HEK293 (cell line): ENCODE results near the gene CANX.

Experiments
- CTCF ChIA-PET: fragments of 350-600 bp; formaldehyde crosslinking; extraction: SDS; loops from one replicate; lab custom pipeline; 2021; ENCODE audit warnings: antibody characterized with exemption; lab: Yijun Ruan, JAX
- POLR2A ChIA-PET: fragments of 300-600 bp; formaldehyde crosslinking; extraction: SDS; loops from one replicate; lab custom pipeline; 2020; ENCODE audit warnings: antibody characterized with exemption, inconsistent platforms; lab: Yijun Ruan, JAX
- H3K27ac ChIP-seq: fragments of 200-500 bp; sonication (Bioruptor generic); 2 replicates; pipeline ENCODE4 v1.5.1; 2014; ENCODE audit warnings: low read depth, low read length, control low read depth, inconsistent platforms; ENCODE audit errors: extremely low read depth
- H3K36me3 ChIP-seq, 2 experiments: fragments of 200-500 bp in 1 of 2; sonication (Bioruptor generic) in 1 of 2; 1 replicate in 1 of 2; 2 replicates in 1 of 2; pipeline ENCODE4 v1.5.1; 2014 to 2017; ENCODE audit warnings: inconsistent platforms in 2 of 2, low read length in 2 of 2; ENCODE audit not compliant: control insufficient read depth in 2 of 2, insufficient read depth in 1 of 2
- H3K4me1 ChIP-seq: fragments of 200-500 bp; sonication (Bioruptor generic); 2 replicates; pipeline ENCODE4 v1.5.1; 2014; ENCODE audit warnings: mild to moderate bottlenecking, low read length, inconsistent platforms; ENCODE audit not compliant: control insufficient read depth, insufficient read depth
- H3K4me3 ChIP-seq: 2 replicates; pipeline ENCODE4 v1.5.1; 2011; ENCODE audit warnings: low read depth, mild to moderate bottlenecking, control low read depth, low read length, moderate library complexity
- H3K9me3 ChIP-seq: fragments of 200-500 bp; sonication (Bioruptor generic); 2 replicates; pipeline ENCODE4 v1.5.1; 2014; ENCODE audit warnings: low read depth, low read length, inconsistent platforms; ENCODE audit not compliant: control insufficient read depth, insufficient read depth
- GLIS2 ChIP-seq: fragments of 450-650 bp; formaldehyde crosslinking; IDR thresholded peaks from 2 replicates; pipeline ENCODE4 v1.5.1; 2016; ENCODE audit warnings: missing biosample characterization, missing genetic modification characterization
- IKZF3 ChIP-seq: fragments of 450-650 bp; IDR thresholded peaks from 2 replicates; pipeline ENCODE4 v1.5.0; 2018; ENCODE audit warnings: missing biosample characterization, mild to moderate bottlenecking, missing genetic modification characterization, moderate library complexity
- MYNN ChIP-seq: fragments of 450-650 bp; formaldehyde crosslinking; IDR thresholded peaks from 2 replicates; pipeline ENCODE4 v1.5.1; 2016; ENCODE audit warnings: missing biosample characterization, missing genetic modification characterization, borderline replicate concordance
- WT1 ChIP-seq: fragments of 450-650 bp; formaldehyde crosslinking; IDR thresholded peaks from 2 replicates; pipeline ENCODE4 v1.5.1; 2016; ENCODE audit warnings: missing biosample characterization, missing genetic modification characterization
- ZFHX2 ChIP-seq: fragments of 450-650 bp; formaldehyde crosslinking; conservative IDR thresholded peaks from 2 replicates; pipeline ENCODE4 v1.5.1; 2016; ENCODE audit warnings: missing biosample characterization, missing genetic modification characterization
- ZIC2 ChIP-seq: fragments of 450-650 bp; formaldehyde crosslinking; IDR thresholded peaks from 2 replicates; pipeline ENCODE4 v1.5.1; 2016; ENCODE audit warnings: missing biosample characterization, missing genetic modification characterization
- ZNF112 ChIP-seq: fragments of 450-650 bp; formaldehyde crosslinking; IDR thresholded peaks from 2 replicates; pipeline ENCODE4 v1.5.0; 2017; ENCODE audit warnings: missing biosample characterization, missing genetic modification characterization
- ZNF132 ChIP-seq: fragments of 450-650 bp; formaldehyde crosslinking; IDR thresholded peaks from 2 replicates; pipeline ENCODE4 v1.5.1; 2017; ENCODE audit warnings: missing biosample characterization, missing genetic modification characterization, borderline replicate concordance
- ZNF184 ChIP-seq: fragments of 450-650 bp; IDR thresholded peaks from 2 replicates; pipeline ENCODE4 v1.5.1; 2018; ENCODE audit warnings: missing biosample characterization, mild to moderate bottlenecking, missing genetic modification characterization
- ZNF23 ChIP-seq: fragments of 450-650 bp; formaldehyde crosslinking; IDR thresholded peaks from 2 replicates; pipeline ENCODE4 v1.5.1; 2016; ENCODE audit warnings: missing biosample characterization, missing genetic modification characterization, borderline replicate concordance
- ZNF274 ChIP-seq, 2 experiments: fragments of 200-500 bp in 1 of 2; fragments of 450-650 bp in 1 of 2; sonication (Bioruptor generic) in 1 of 2; formaldehyde crosslinking in 1 of 2; IDR thresholded peaks; 2 replicates each; pipeline versions ENCODE4 v1.5.1 to v1.6.1; 2014 to 2016; ENCODE audit warnings: borderline replicate concordance in 1 of 2, inconsistent platforms in 1 of 2, low read length in 1 of 2, missing biosample characterization in 1 of 2, missing genetic modification characterization in 1 of 2
- ZNF366 ChIP-seq: fragments of 450-650 bp; formaldehyde crosslinking; conservative IDR thresholded peaks from 2 replicates; pipeline ENCODE4 v1.5.1; 2016; ENCODE audit warnings: missing biosample characterization, missing genetic modification characterization
- ZNF426 ChIP-seq: fragments of 450-650 bp; formaldehyde crosslinking; IDR thresholded peaks from 2 replicates; pipeline ENCODE4 v1.5.1; 2017; ENCODE audit warnings: missing biosample characterization, missing genetic modification characterization, mild to moderate bottlenecking, inconsistent platforms, moderate library complexity
- ZNF433 ChIP-seq: fragments of 450-650 bp; formaldehyde crosslinking; IDR thresholded peaks from 2 replicates; pipeline ENCODE4 v1.5.1; 2016; ENCODE audit warnings: missing biosample characterization, missing genetic modification characterization, low read depth
- ZNF510 ChIP-seq: fragments of 450-650 bp; formaldehyde crosslinking; IDR thresholded peaks from 2 replicates; pipeline ENCODE4 v1.5.1; 2018; ENCODE audit warnings: mild to moderate bottlenecking, missing genetic modification characterization, missing biosample characterization; ENCODE audit not compliant: insufficient replicate concordance
- ZNF530 ChIP-seq: fragments of 450-650 bp; formaldehyde crosslinking; IDR thresholded peaks from 2 replicates; pipeline ENCODE4 v1.5.1; 2016; ENCODE audit warnings: low read depth, missing biosample characterization, missing genetic modification characterization
- ZNF791 ChIP-seq: fragments of 450-650 bp; formaldehyde crosslinking; IDR thresholded peaks from 2 replicates; pipeline ENCODE4 v1.5.1; 2016; ENCODE audit warnings: missing biosample characterization, missing genetic modification characterization
- ZNF830 ChIP-seq: fragments of 450-650 bp; IDR thresholded peaks from 2 replicates; pipeline ENCODE4 v1.5.0; 2018; ENCODE audit warnings: missing biosample characterization, missing genetic modification characterization, low read depth, mild to moderate bottlenecking, moderate library complexity
- ZSCAN30 ChIP-seq: fragments of 450-650 bp; IDR thresholded peaks from 2 replicates; pipeline ENCODE4 v1.5.1; 2018; ENCODE audit warnings: missing biosample characterization, mild to moderate bottlenecking, missing genetic modification characterization, moderate library complexity
- TF ChIP-seq, protein P1 (sequence below): fragments of 450-650 bp; formaldehyde crosslinking; IDR thresholded peaks from 2 replicates; pipeline ENCODE4 v1.5.1; 2016; ENCODE audit warnings: missing biosample characterization, missing genetic modification characterization
- TF ChIP-seq, protein P2 (sequence below): fragments of 450-650 bp; formaldehyde crosslinking; conservative IDR thresholded peaks from 2 replicates; pipeline ENCODE4 v1.5.1; 2016; ENCODE audit warnings: low read depth, missing biosample characterization, missing genetic modification characterization
- TF ChIP-seq, protein P3 (sequence below): fragments of 450-650 bp; formaldehyde crosslinking; IDR thresholded peaks from 2 replicates; pipeline ENCODE4 v1.5.1; 2017; ENCODE audit warnings: missing biosample characterization, mild to moderate bottlenecking, missing genetic modification characterization, moderate library complexity
- TF ChIP-seq, protein P4 (sequence below): fragments of 450-650 bp; formaldehyde crosslinking; IDR thresholded peaks from 2 replicates; pipeline ENCODE4 v1.5.1; 2016; ENCODE audit warnings: missing biosample characterization, missing genetic modification characterization

Gene CANX

DNA sequence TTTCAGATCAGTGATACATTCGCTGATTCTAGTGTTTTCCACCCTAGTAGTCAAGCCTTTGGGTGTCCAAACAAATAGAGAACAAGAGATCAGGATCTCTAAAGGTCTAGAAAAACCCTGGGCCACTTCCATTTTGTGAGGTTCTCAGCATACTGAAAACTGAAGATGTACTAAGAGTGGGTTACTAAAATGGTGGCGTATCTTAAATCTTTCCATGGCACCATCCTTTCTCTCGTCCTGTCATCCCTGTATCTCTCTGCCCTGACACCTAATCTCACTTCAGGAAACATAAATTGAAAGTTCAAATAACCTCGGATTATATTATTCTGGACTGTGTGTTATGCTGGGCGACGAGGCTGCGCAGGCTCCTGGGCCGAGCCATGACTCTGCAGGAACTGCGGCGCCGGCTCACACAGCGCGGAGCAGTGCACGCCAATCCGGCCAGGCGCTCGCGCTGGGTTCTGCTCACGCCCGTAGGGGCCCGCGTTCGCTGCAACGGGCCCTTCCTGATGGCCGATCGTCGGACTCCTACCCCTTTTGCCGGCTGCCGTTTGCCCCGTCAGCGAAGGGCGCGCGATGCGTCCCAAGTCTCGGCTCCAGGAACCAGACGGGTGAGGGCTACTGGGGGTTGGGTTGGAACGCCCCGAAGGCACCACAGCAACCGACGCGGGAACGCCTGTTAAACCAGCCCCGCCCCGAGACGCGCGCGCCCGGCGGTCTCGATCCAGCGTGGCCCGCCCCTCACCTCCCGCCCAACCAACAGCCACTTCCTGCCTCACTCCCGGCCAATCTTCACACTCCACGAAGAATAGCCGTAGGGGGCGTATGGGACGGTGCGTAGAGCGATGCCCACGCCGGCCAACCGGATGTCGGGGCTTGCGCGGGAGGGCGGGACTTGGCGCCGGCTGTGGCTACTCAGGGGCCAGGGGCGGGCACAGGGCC lies 503 bp upstream of the CANX start (continued):
- TF ChIP-seq IKZF3 (tag by site-specific recombination): 0 out of 2 replicates have a peak, but pooled peaks have one; percentile 31
- no peak for TF ChIP-seq ZNF433 (tag by site-specific recombination)
- no peak for TF ChIP-seq ZNF530 (tag by site-specific recombination)
- no peak for TF ChIP-seq ZNF366 (tag by site-specific recombination)
- no peak for TF ChIP-seq ZNF274 (IDR thresholded peaks at IDR 0.05; ENCODE audit: low read length)
- no peak for TF ChIP-seq ZNF274 (tag by site-specific recombination; IDR thresholded peaks at IDR 0.05; ENCODE audit: borderline replicate concordance)
- TF ChIP-seq ZNF791 (tag by site-specific recombination): no peak
- TF ChIP-seq, protein P1, sequence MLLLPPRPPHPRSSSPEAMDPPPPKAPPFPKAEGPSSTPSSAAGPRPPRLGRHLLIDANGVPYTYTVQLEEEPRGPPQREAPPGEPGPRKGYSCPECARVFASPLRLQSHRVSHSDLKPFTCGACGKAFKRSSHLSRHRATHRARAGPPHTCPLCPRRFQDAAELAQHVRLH: no peak
- TF ChIP-seq GLIS2 (tag by site-specific recombination): peak; percentile 90
- no peak for TF ChIP-seq ZNF830 (tag by site-specific recombination)
- no peak for TF ChIP-seq ZNF510 (tag by site-specific recombination)
- TF ChIP-seq ZNF112 (tag by site-specific recombination): no peak
- no peak for TF ChIP-seq ZNF184 (tag by site-specific recombination)
- TF ChIP-seq ZIC2 (tag by site-specific recombination): peak; percentile 40

DNA sequence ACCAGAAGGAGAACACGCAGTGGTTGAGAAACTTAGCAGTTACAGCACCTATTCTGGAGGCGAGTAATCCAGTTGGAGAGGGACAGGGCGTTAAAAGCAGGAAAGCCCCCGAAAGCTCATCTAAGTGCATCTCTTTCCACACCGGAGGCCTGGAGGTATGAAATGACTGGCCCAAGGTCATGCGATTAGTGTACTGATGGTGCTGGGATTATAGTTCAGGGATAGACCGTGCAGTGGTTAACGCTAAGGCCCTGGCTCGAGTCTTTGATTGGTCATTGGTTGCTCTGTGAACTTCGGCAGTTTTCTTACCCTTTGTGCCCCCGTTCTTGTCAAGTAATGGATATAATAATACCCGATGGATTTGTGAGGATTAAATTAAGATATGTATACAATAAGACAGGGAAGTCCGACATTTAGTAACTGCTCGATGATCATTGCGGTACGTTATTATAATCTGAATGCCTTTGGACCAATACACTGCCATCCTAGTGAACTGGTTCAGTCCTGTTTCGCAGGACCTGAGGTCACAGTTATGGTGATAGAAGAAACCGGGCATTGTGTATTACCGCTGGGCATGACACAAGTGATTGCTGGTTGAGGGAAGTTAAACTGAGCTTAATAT lies 960 bp downstream of the CANX start:
- Histone ChIP-seq H3K36me3 (peaks cover 32 to 33% of the 10 kb centered on the region in 2 experiments), H3K27ac (peak overlapping the region; percentile 96), H3K4me3 (peak overlapping the region; percentile 97), H3K4me1 (no peaks in the 10 kb centered on the region), H3K9me3 (no peaks in the 10 kb centered on the region)
- ChIA-PET CTCF (interaction anchor here (0.5 to 1.0 kb wide), 2 partner anchors 13 to 97 kb away, joined by 3 read pairs; no protein-coding TSS in a partner anchor), POLR2A (interaction anchor here (1.4 kb wide), 2 partner anchors 32 to 76 kb away, joined by 3 read pairs; partner anchors contain the start of gene HNRNPH1)
- no peak for TF ChIP-seq ZNF23 (tag by site-specific recombination)
- no peak for TF ChIP-seq ZFHX2 (tag by site-specific recombination)
- no peak for TF ChIP-seq ZNF433 (tag by site-specific recombination)
- no peak for TF ChIP-seq ZNF426
- TF ChIP-seq WT1: 0 out of 2 replicates have a peak, but pooled peaks have one; percentile 6
- TF ChIP-seq, protein P2, sequence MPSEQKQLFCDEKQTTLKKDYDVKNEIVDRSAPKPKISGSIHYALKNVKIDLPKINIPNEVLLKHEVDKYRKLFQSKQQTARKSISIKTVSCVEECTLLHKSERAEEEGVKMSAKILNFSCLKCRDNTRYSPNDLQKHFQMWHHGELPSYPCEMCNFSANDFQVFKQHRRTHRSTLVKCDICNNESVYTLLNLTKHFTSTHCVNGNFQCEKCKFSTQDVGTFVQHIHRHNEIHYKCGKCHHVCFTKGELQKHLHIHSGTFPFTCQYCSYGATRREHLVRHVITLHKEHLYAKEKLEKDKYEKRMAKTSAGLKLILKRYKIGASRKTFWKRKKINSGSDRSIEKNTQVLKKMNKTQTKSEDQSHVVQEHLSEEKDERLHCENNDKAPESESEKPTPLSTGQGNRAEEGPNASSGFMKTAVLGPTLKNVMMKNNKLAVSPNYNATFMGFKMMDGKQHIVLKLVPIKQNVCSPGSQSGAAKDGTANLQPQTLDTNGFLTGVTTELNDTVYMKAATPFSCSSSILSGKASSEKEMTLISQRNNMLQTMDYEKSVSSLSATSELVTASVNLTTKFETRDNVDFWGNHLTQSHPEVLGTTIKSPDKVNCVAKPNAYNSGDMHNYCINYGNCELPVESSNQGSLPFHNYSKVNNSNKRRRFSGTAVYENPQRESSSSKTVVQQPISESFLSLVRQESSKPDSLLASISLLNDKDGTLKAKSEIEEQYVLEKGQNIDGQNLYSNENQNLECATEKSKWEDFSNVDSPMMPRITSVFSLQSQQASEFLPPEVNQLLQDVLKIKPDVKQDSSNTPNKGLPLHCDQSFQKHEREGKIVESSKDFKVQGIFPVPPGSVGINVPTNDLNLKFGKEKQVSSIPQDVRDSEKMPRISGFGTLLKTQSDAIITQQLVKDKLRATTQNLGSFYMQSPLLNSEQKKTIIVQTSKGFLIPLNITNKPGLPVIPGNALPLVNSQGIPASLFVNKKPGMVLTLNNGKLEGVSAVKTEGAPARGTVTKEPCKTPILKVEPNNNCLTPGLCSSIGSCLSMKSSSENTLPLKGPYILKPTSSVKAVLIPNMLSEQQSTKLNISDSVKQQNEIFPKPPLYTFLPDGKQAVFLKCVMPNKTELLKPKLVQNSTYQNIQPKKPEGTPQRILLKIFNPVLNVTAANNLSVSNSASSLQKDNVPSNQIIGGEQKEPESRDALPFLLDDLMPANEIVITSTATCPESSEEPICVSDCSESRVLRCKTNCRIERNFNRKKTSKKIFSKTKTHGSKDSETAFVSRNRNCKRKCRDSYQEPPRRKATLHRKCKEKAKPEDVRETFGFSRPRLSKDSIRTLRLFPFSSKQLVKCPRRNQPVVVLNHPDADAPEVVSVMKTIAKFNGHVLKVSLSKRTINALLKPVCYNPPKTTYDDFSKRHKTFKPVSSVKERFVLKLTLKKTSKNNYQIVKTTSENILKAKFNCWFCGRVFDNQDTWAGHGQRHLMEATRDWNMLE (tag by site-specific recombination): no peak
- TF ChIP-seq ZSCAN30: 0 out of 2 replicates have a peak, but pooled peaks have one; percentile 10
- TF ChIP-seq, protein P3, sequence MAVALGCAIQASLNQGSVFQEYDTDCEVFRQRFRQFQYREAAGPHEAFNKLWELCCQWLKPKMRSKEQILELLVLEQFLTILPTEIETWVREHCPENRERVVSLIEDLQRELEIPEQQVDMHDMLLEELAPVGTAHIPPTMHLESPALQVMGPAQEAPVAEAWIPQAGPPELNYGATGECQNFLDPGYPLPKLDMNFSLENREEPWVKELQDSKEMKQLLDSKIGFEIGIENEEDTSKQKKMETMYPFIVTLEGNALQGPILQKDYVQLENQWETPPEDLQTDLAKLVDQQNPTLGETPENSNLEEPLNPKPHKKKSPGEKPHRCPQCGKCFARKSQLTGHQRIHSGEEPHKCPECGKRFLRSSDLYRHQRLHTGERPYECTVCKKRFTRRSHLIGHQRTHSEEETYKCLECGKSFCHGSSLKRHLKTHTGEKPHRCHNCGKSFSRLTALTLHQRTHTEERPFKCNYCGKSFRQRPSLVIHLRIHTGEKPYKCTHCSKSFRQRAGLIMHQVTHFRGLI (tag by site-specific recombination): no peak
- TF ChIP-seq MYNN: no peak
- TF ChIP-seq ZNF132 (tag by site-specific recombination): no peak
- TF ChIP-seq, protein P4, sequence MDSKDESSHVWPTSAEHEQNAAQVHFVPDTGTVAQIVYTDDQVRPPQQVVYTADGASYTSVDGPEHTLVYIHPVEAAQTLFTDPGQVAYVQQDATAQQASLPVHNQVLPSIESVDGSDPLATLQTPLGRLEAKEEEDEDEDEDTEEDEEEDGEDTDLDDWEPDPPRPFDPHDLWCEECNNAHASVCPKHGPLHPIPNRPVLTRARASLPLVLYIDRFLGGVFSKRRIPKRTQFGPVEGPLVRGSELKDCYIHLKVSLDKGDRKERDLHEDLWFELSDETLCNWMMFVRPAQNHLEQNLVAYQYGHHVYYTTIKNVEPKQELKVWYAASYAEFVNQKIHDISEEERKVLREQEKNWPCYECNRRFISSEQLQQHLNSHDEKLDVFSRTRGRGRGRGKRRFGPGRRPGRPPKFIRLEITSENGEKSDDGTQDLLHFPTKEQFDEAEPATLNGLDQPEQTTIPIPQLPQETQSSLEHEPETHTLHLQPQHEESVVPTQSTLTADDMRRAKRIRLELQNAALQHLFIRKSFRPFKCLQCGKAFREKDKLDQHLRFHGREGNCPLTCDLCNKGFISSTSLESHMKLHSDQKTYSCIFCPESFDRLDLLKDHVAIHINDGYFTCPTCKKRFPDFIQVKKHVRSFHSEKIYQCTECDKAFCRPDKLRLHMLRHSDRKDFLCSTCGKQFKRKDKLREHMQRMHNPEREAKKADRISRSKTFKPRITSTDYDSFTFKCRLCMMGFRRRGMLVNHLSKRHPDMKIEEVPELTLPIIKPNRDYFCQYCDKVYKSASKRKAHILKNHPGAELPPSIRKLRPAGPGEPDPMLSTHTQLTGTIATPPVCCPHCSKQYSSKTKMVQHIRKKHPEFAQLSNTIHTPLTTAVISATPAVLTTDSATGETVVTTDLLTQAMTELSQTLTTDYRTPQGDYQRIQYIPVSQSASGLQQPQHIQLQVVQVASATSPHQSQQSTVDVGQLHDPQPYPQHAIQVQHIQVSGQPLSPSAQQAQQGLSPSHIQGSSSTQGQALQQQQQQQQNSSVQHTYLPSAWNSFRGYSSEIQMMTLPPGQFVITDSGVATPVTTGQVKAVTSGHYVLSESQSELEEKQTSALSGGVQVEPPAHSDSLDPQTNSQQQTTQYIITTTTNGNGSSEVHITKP (tag by site-specific recombination): peak; percentile 56; the same call in 1 of the 2 replicates
